H1 (cell line): Measurements from ENCODE around the gene SMYD3. TPM values are rescaled to one million over a fixed set of nuclear protein-coding genes. Genes with fewer than 3 reads are reported as not detected.

Experiments
- BCL11A ChIP-seq, 2 experiments: IDR thresholded peaks; one replicate each; pipeline ENCODE4 v1.6.1; 2011; ENCODE audit warnings: low read depth in 2 of 2, low read length in 2 of 2, mild to moderate bottlenecking in 2 of 2
- EP300 ChIP-seq, 2 experiments: IDR thresholded peaks; 1 replicate in 1 of 2; 2 replicates in 1 of 2; pipeline ENCODE4 v1.6.1; 2011 to 2012; ENCODE audit warnings: low read depth in 2 of 2, low read length in 2 of 2, mild to moderate bottlenecking in 2 of 2, borderline replicate concordance in 1 of 2, inconsistent platforms in 1 of 2, moderate library complexity in 1 of 2
- MAFK ChIP-seq: IDR thresholded peaks from 2 replicates; pipeline ENCODE4 v1.6.1; 2012; ENCODE audit warnings: low read depth, mild to moderate bottlenecking, improper control_type of control experiment, low read length
- NANOG ChIP-seq: IDR thresholded peaks from 2 replicates; pipeline ENCODE4 v1.6.1; 2011; ENCODE audit warnings: low read length, low read depth, mild to moderate bottlenecking, inconsistent platforms; ENCODE audit not compliant: insufficient read depth, poor library complexity, severe bottlenecking
- RNF2 ChIP-seq: fragments of 200-900, 300-1000 bp; sonication (generic); IDR thresholded peaks from 2 replicates; pipeline ENCODE4 v1.7.1; 2016; ENCODE audit warnings: borderline replicate concordance, low read depth, mild to moderate bottlenecking, antibody characterized with exemption, low read length; ENCODE audit not compliant: poor library complexity, severe bottlenecking; ENCODE audit errors: missing control alignments
- TBP ChIP-seq: IDR thresholded peaks from 2 replicates; pipeline ENCODE4 v1.6.1; 2011; ENCODE audit warnings: low read depth, low read length, improper control_type of control experiment
- polyA plus RNA-seq, 7 experiments: library from polyadenylated mRNA; depleted of rRNA in 3 of 7; stranded (reverse) in 5 of 7; unstranded in 2 of 7; fragments of >200 nt in 5 of 7; fragments of 200-250 nt in 2 of 7; gene quantifications; 1 replicate in 5 of 7; 2 replicates in 1 of 7; 4 replicates in 1 of 7; pipeline versions ENCODE4 v1.2.1 to v1.2.3, GENCODE V29; 2011 to 2013; ENCODE audit warnings: missing spikeins in 2 of 7, mixed read lengths in 2 of 7
- total RNA-seq: library from RNA; stranded (reverse); fragmentation: NEBNext Ultra II Directional; extraction: Animal tissue kit (Norgen Biotek cat#: 25700); gene quantifications from 2 replicates; pipeline ENCODE4 v1.2.1, GENCODE V29; 2021
- TF ChIP-seq, protein P1 (sequence below): fragments of 300-600 bp; sonication (generic); IDR thresholded peaks from 2 replicates; pipeline ENCODE4 v1.7.1; 2012; ENCODE audit warnings: low read length, moderate library complexity, mild to moderate bottlenecking, inconsistent platforms; ENCODE audit not compliant: insufficient replicate concordance

Gene SMYD3
- total and polyA plus RNA-seq, 2 of the 8 experiments (the other 6 are each of a cell fraction or from before 2014, with no cell fraction given), result 17.3 to 25.4 TPM

- TF ChIP-seq, protein P1, sequence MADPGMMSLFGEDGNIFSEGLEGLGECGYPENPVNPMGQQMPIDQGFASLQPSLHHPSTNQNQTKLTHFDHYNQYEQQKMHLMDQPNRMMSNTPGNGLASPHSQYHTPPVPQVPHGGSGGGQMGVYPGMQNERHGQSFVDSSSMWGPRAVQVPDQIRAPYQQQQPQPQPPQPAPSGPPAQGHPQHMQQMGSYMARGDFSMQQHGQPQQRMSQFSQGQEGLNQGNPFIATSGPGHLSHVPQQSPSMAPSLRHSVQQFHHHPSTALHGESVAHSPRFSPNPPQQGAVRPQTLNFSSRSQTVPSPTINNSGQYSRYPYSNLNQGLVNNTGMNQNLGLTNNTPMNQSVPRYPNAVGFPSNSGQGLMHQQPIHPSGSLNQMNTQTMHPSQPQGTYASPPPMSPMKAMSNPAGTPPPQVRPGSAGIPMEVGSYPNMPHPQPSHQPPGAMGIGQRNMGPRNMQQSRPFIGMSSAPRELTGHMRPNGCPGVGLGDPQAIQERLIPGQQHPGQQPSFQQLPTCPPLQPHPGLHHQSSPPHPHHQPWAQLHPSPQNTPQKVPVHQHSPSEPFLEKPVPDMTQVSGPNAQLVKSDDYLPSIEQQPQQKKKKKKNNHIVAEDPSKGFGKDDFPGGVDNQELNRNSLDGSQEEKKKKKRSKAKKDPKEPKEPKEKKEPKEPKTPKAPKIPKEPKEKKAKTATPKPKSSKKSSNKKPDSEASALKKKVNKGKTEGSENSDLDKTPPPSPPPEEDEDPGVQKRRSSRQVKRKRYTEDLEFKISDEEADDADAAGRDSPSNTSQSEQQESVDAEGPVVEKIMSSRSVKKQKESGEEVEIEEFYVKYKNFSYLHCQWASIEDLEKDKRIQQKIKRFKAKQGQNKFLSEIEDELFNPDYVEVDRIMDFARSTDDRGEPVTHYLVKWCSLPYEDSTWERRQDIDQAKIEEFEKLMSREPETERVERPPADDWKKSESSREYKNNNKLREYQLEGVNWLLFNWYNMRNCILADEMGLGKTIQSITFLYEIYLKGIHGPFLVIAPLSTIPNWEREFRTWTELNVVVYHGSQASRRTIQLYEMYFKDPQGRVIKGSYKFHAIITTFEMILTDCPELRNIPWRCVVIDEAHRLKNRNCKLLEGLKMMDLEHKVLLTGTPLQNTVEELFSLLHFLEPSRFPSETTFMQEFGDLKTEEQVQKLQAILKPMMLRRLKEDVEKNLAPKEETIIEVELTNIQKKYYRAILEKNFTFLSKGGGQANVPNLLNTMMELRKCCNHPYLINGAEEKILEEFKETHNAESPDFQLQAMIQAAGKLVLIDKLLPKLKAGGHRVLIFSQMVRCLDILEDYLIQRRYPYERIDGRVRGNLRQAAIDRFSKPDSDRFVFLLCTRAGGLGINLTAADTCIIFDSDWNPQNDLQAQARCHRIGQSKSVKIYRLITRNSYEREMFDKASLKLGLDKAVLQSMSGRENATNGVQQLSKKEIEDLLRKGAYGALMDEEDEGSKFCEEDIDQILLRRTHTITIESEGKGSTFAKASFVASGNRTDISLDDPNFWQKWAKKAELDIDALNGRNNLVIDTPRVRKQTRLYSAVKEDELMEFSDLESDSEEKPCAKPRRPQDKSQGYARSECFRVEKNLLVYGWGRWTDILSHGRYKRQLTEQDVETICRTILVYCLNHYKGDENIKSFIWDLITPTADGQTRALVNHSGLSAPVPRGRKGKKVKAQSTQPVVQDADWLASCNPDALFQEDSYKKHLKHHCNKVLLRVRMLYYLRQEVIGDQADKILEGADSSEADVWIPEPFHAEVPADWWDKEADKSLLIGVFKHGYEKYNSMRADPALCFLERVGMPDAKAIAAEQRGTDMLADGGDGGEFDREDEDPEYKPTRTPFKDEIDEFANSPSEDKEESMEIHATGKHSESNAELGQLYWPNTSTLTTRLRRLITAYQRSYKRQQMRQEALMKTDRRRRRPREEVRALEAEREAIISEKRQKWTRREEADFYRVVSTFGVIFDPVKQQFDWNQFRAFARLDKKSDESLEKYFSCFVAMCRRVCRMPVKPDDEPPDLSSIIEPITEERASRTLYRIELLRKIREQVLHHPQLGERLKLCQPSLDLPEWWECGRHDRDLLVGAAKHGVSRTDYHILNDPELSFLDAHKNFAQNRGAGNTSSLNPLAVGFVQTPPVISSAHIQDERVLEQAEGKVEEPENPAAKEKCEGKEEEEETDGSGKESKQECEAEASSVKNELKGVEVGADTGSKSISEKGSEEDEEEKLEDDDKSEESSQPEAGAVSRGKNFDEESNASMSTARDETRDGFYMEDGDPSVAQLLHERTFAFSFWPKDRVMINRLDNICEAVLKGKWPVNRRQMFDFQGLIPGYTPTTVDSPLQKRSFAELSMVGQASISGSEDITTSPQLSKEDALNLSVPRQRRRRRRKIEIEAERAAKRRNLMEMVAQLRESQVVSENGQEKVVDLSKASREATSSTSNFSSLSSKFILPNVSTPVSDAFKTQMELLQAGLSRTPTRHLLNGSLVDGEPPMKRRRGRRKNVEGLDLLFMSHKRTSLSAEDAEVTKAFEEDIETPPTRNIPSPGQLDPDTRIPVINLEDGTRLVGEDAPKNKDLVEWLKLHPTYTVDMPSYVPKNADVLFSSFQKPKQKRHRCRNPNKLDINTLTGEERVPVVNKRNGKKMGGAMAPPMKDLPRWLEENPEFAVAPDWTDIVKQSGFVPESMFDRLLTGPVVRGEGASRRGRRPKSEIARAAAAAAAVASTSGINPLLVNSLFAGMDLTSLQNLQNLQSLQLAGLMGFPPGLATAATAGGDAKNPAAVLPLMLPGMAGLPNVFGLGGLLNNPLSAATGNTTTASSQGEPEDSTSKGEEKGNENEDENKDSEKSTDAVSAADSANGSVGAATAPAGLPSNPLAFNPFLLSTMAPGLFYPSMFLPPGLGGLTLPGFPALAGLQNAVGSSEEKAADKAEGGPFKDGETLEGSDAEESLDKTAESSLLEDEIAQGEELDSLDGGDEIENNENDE, result no peak
- TF ChIP-seq EP300 (IDR thresholded peaks at IDR 0.05; ENCODE audit: borderline replicate concordance in 1 of 2, low read depth in 2 of 2, low read length in 2 of 2) (no peak), BCL11A (IDR thresholded peaks at IDR 0.05; ENCODE audit: low read depth in 2 of 2, low read length in 2 of 2) (no peak), NANOG (no peak), RNF2 (no peak), TBP (no peak), MAFK (no peak)
Observed at GRCh38 chr1:246425895-246426294, 81.2 kb downstream of the SMYD3 start (continued).
